Neural cell (in vitro differentiated cells): ENCODE data around the gene KRTAP10-2. TPM values are rescaled to one million over a fixed set of nuclear protein-coding genes. Genes with fewer than 3 reads are reported as not detected.

Source experiments
- H2AFZ ChIP-seq: fragments of 200-600, 300-800 bp; sonication (generic), shearing (Covaris generic); 2 replicates; pipeline ENCODE4 v1.6.0; 2014; ENCODE audit warnings: low read depth, mild to moderate bottlenecking, antibody characterized with exemption, low read length, moderate library complexity
- H3F3A ChIP-seq: fragments of 200-600 bp; shearing (Covaris generic); 2 replicates; pipeline ENCODE4 v1.6.1; 2016; ENCODE audit warnings: mild to moderate bottlenecking, moderate library complexity, mixed read lengths, antibody characterized with exemption, low read length; ENCODE audit not compliant: insufficient read depth, poor library complexity, severe bottlenecking
- H3K27ac ChIP-seq: fragments of 200-600, 300-800 bp; sonication (generic), shearing (Covaris generic); 2 replicates; pipeline ENCODE4 v1.5.1; 2014; ENCODE audit warnings: mild to moderate bottlenecking, low read length, moderate library complexity
- H3K27me3 ChIP-seq: fragments of 300-800, 200-600 bp; sonication (generic), shearing (Covaris generic); 2 replicates; pipeline ENCODE4 v1.6.0; 2014; ENCODE audit warnings: mild to moderate bottlenecking, low read depth, low read length, moderate library complexity; ENCODE audit not compliant: insufficient read depth
- H3K36me3 ChIP-seq: fragments of 300-800, 200-600 bp; sonication (generic), shearing (Covaris generic); 2 replicates; pipeline ENCODE4 v1.5.1; 2014; ENCODE audit warnings: mild to moderate bottlenecking, antibody characterized with exemption, low read length, moderate library complexity; ENCODE audit not compliant: insufficient read depth
- H3K4me2 ChIP-seq: fragments of 300-800, 200-600 bp; sonication (generic), shearing (Covaris generic); 2 replicates; pipeline ENCODE4 v1.6.0; 2014; ENCODE audit warnings: mild to moderate bottlenecking, low read length
- H3K4me3 ChIP-seq: fragments of 300-800, 200-600 bp; sonication (generic), shearing (Covaris generic); 2 replicates; pipeline ENCODE4 v1.5.1; 2014; ENCODE audit warnings: mild to moderate bottlenecking, low read length, moderate library complexity
- H3K79me2 ChIP-seq: fragments of 200-600 bp; shearing (Covaris generic); replicated peaks from 2 replicates; pipeline ENCODE4 v1.6.0; 2014; ENCODE audit warnings: mild to moderate bottlenecking, low read length, moderate library complexity; ENCODE audit not compliant: insufficient read depth
- H3K9ac ChIP-seq: fragments of 300-800, 200-600 bp; sonication (generic), shearing (Covaris generic); 2 replicates; pipeline ENCODE4 v1.6.1; 2016; ENCODE audit warnings: mild to moderate bottlenecking, low read length, mixed read lengths
- H3K9me2 ChIP-seq: fragments of 200-600 bp; shearing (Covaris generic); 2 replicates; pipeline ENCODE4 v1.6.1; 2016; ENCODE audit warnings: mild to moderate bottlenecking, low read length, mixed read lengths; ENCODE audit not compliant: insufficient read depth
- H3K9me3 ChIP-seq: fragments of 200-600, 300-800 bp; sonication (generic), shearing (Covaris generic); 2 replicates; pipeline ENCODE4 v1.6.1; 2016; ENCODE audit warnings: mild to moderate bottlenecking, mixed run types, low read length, moderate library complexity, mixed read lengths
- H4K20me1 ChIP-seq: fragments of 200-600 bp; shearing (Covaris generic); 2 replicates; pipeline ENCODE4 v1.6.1; 2016; ENCODE audit warnings: mild to moderate bottlenecking, mixed run types; ENCODE audit not compliant: insufficient read depth
- CTCF ChIP-seq: fragments of 450-650 bp; IDR thresholded peaks from 2 replicates; pipeline ENCODE4 v1.5.1; 2014; ENCODE audit warnings: antibody characterized with exemption, mild to moderate bottlenecking, moderate library complexity; ENCODE audit not compliant: poor library complexity, severe bottlenecking
- EP300 ChIP-seq: fragments of 450-650 bp; conservative IDR thresholded peaks from 2 replicates; pipeline ENCODE4 v1.6.1; 2014; ENCODE audit warnings: antibody characterized with exemption, mild to moderate bottlenecking, moderate library complexity; ENCODE audit not compliant: poor library complexity, severe bottlenecking
- EZH2 ChIP-seq: fragments of 200-600, 300-800 bp; shearing (Covaris generic), sonication (generic); IDR thresholded peaks from 2 replicates; pipeline ENCODE4 v1.6.1; 2014; ENCODE audit warnings: antibody characterized with exemption, low read length, borderline replicate concordance, mild to moderate bottlenecking; ENCODE audit not compliant: insufficient read depth, poor library complexity, severe bottlenecking
- MXI1 ChIP-seq: fragments of 450-650 bp; conservative IDR thresholded peaks from 2 replicates; pipeline ENCODE4 v1.6.1; 2014; ENCODE audit warnings: antibody characterized with exemption, mild to moderate bottlenecking; ENCODE audit not compliant: poor library complexity, severe bottlenecking
- POLR2AphosphoS5 ChIP-seq: IDR thresholded peaks from 2 replicates; pipeline ENCODE4 v1.6.1; 2012
- RAD21 ChIP-seq: fragments of 450-650 bp; conservative IDR thresholded peaks from 2 replicates; pipeline ENCODE4 v1.6.1; 2014; ENCODE audit warnings: antibody characterized with exemption, mild to moderate bottlenecking, moderate library complexity
- SMC3 ChIP-seq: fragments of 450-650 bp; conservative IDR thresholded peaks from 2 replicates; pipeline ENCODE4 v1.6.1; 2014; ENCODE audit warnings: antibody characterized with exemption, mild to moderate bottlenecking, moderate library complexity; ENCODE audit not compliant: poor library complexity
- TAF1 ChIP-seq: IDR thresholded peaks from 2 replicates; pipeline ENCODE4 v1.6.1; 2012; ENCODE audit warnings: low read depth
- polyA plus RNA-seq: library from polyadenylated mRNA; depleted of rRNA; stranded (reverse); fragments of >200 nt; gene quantifications from 2 replicates; pipeline ENCODE4 v1.2.3, GENCODE V29; 2014
- TF ChIP-seq, protein P1 (sequence below): IDR thresholded peaks from 2 replicates; pipeline ENCODE4 v1.6.1; 2012; ENCODE audit warnings: borderline replicate concordance

KRTAP10-2 gene
- polyA plus RNA-seq, 1 donor from 2014 or later: not detected

DNA sequence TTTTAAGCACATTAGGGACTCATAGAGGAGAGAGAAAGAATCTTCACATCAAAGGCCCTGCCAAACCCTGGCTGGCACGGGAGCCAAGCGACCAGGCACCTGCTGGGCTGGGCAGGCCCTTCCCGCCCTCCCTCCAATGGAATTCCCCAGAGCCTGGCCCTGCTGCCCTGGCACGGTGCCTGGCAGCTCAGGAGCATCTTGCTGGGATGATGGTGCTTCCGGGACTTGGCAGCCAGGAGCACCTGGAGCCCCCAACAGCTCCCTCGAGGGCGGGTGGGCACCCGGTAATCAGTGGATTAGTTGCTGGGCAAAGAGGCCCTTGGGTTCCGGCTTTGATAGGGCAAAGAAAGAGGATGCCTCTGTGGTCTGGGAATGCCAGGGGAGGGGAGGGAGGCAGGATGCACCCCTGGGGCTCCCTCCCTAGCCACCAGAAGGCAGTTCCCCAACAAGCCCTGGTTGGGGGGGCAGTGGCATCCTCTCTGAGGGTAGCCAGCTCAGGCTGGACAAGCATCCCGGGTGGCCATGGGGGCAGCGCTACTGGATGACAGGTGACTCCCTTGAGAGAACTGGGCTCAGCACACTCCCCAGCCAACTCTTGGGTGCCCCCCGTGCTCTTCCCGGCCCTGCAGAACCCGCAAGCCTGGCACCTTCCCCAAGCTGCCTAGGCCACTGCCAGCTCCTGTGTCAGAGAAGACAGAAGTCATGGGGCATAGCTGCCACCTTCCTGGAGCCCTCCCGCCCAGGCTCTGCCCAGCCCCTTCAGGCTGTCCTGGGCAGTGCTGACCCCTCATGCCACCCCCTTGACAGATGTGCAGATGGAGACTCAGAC is 37.7 kb downstream of the KRTAP10-2 start:
- H3K27me3 ChIP-seq: no peaks in the 10 kb centered on the region
- H3K79me2 ChIP-seq: no peaks in the 10 kb centered on the region
- H3K9me3 ChIP-seq: no peaks in the 10 kb centered on the region
- H4K20me1 ChIP-seq: no peaks in the 10 kb centered on the region
- no peak overlapping the region for H3K27ac ChIP-seq
- H3K9me2 ChIP-seq: no peaks in the 10 kb centered on the region
- H2AFZ ChIP-seq: no peak overlapping the region
- no peak overlapping the region for H3K4me2 ChIP-seq
- H3F3A ChIP-seq: no peaks in the 10 kb centered on the region
- TF ChIP-seq MXI1: no peak
- no peak for TF ChIP-seq POLR2AphosphoS5
- TF ChIP-seq, protein P1, sequence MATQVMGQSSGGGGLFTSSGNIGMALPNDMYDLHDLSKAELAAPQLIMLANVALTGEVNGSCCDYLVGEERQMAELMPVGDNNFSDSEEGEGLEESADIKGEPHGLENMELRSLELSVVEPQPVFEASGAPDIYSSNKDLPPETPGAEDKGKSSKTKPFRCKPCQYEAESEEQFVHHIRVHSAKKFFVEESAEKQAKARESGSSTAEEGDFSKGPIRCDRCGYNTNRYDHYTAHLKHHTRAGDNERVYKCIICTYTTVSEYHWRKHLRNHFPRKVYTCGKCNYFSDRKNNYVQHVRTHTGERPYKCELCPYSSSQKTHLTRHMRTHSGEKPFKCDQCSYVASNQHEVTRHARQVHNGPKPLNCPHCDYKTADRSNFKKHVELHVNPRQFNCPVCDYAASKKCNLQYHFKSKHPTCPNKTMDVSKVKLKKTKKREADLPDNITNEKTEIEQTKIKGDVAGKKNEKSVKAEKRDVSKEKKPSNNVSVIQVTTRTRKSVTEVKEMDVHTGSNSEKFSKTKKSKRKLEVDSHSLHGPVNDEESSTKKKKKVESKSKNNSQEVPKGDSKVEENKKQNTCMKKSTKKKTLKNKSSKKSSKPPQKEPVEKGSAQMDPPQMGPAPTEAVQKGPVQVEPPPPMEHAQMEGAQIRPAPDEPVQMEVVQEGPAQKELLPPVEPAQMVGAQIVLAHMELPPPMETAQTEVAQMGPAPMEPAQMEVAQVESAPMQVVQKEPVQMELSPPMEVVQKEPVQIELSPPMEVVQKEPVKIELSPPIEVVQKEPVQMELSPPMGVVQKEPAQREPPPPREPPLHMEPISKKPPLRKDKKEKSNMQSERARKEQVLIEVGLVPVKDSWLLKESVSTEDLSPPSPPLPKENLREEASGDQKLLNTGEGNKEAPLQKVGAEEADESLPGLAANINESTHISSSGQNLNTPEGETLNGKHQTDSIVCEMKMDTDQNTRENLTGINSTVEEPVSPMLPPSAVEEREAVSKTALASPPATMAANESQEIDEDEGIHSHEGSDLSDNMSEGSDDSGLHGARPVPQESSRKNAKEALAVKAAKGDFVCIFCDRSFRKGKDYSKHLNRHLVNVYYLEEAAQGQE: no peak
- no peak for TF ChIP-seq TAF1
- TF ChIP-seq EP300: no peak
- no peak for TF ChIP-seq CTCF
- no peak for TF ChIP-seq SMC3
- no peak for TF ChIP-seq RAD21
- no peak for TF ChIP-seq EZH2
- H3K36me3 ChIP-seq: no peaks in the 10 kb centered on the region
- H3K4me3 ChIP-seq: no peak overlapping the region
- no peak overlapping the region for H3K9ac ChIP-seq

DNA sequence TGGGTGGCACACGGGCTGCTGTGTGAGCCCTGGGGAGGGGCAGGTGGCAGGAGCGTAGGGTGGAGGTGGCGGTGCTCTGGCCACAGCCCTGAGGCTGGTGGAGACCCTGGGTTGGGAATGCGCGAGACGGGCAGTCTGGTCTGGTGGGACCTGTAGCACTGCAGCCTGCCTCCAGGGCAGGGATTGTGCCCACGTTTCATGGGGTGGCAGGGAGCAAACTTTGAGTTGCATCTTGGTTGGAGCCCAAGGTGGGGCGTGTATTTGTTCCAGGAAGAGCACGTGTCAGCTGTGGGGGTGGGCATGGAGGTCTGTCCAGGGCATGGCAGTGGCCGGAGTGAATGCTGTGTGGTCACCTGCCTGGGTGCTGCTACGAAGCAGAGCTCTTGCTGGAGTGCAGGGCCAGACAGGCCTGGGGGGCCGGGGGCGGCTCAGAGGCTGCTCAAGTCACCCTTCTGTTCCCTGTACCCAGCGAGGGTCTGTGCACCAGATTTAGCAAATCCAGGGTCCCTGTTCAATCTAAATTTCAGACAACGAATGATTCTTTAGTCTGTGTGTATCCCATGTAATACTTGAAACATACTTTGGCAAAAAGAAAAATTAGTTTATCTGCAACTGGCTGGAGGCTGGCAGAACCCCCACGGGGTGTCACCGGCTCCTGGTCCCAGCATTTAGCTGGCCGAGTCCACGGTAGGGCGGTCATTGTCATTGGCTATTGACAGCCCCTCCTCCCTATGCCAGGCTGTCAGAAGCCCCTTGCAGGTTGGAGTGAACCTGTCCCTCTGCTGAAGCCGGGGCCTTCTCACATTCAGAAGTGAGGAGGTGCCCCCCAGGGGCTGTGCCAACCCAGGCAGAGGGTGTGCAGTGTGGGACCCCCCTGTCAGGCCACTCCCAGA is 38.6 kb downstream of the KRTAP10-2 start:
- no peak for TF ChIP-seq SMC3
- TF ChIP-seq POLR2AphosphoS5: no peak
- TF ChIP-seq MXI1: no peak
- TF ChIP-seq CTCF: no peak
- no peak for TF ChIP-seq TAF1
- no peak for TF ChIP-seq RAD21
- TF ChIP-seq, protein P1: no peak
- TF ChIP-seq EP300: no peak
- TF ChIP-seq EZH2: no peak
- no peak overlapping the region for H3K4me2 ChIP-seq

More for the DNA sequence above, 38.6 kb downstream of the KRTAP10-2 start:
- Histone ChIP-seq H2AFZ (no peak overlapping the region), H3K9me2 (no peaks in the 10 kb centered on the region), H3K9ac (no peak overlapping the region), H3F3A (no peaks in the 10 kb centered on the region), H4K20me1 (no peaks in the 10 kb centered on the region), H3K4me3 (no peak overlapping the region), H3K27me3 (no peaks in the 10 kb centered on the region), H3K27ac (no peak overlapping the region), H3K36me3 (no peaks in the 10 kb centered on the region), H3K9me3 (no peaks in the 10 kb centered on the region), H3K79me2 (no peaks in the 10 kb centered on the region)
